Thyroid gland (tissue), 4 donors: Measurements from ENCODE around the gene FAM135A. TPM values are rescaled to one million over a fixed set of nuclear protein-coding genes. Genes with fewer than 3 reads are reported as not detected.

Experiments
- DNase-seq, 2 donors: peaks; one replicate each; pipeline ENCODE4 v3.0.0-alpha.2; 2019
- H3K27ac ChIP-seq, 3 donors: fragments of 200-600 bp; sonication (generic); 1 replicate in 2 of 3; 2 replicates in 1 of 3; pipeline ENCODE4 v1.5.1; 2016 to 2019; ENCODE audit warnings: mild to moderate bottlenecking in 1 of 3, moderate library complexity in 1 of 3
- H3K27me3 ChIP-seq: fragments of 200-600 bp; sonication (generic); one replicate; pipeline ENCODE4 v1.5.1; 2019
- H3K36me3 ChIP-seq, 2 donors: fragments of 200-600 bp; sonication (generic); one replicate each; pipeline ENCODE4 v1.5.1; 2016 to 2019
- H3K4me1 ChIP-seq, 2 donors: fragments of 200-600 bp; sonication (generic); one replicate each; pipeline ENCODE4 v1.5.1; 2017 to 2019
- H3K4me3 ChIP-seq, 3 donors: fragments of 200-600 bp; sonication (generic); replicated peaks in 1 of 3; 1 replicate in 2 of 3; 2 replicates in 1 of 3; pipeline ENCODE4 v1.5.1; 2016; ENCODE audit warnings: mild to moderate bottlenecking in 1 of 3
- H3K9me3 ChIP-seq: fragments of 200-600 bp; sonication (generic); one replicate; pipeline ENCODE4 v1.5.1; 2017
- POLR2A ChIP-seq, 2 donors: fragments of 450-650 bp; IDR thresholded peaks; one replicate each; pipeline ENCODE4 v1.6.1; 2017; ENCODE audit warnings: antibody characterized with exemption in 2 of 2, mild to moderate bottlenecking in 2 of 2, moderate library complexity in 1 of 2
- WGBS, 2 donors: methylation state at CpG; one replicate each; pipeline ENCODE4 v1.1.5; 2017; 5-methylcytosine and 5-hydroxymethylcytosine counted together
- intact Hi-C: fragments of 100-400 bp; cut with DNase I; formaldehyde crosslinking; loops from one replicate; pipeline ENCODE4 v1.15.1; 2023
- total RNA-seq, 4 donors: library from RNA; depleted of rRNA; stranded (reverse); fragments of >200 nt; gene quantifications; one replicate each; pipeline ENCODE4 v1.2.3, GENCODE V29; 2016
- TF ChIP-seq, protein P1 (sequence below), 6 experiments: fragments of 200-600 bp in 3 of 6; fragments of 450-650 bp in 3 of 6; sonication (generic) in 3 of 6; IDR thresholded peaks; one replicate each; pipeline ENCODE4 v1.5.1; 2016 to 2019; ENCODE audit warnings: antibody characterized with exemption in 6 of 6, mild to moderate bottlenecking in 2 of 6, inconsistent platforms in 1 of 6, moderate library complexity in 1 of 6

Gene FAM135A
- total RNA-seq, 4 donors from 2014 or later, result 17.0 to 42.9 (median 27.3) TPM

DNA sequence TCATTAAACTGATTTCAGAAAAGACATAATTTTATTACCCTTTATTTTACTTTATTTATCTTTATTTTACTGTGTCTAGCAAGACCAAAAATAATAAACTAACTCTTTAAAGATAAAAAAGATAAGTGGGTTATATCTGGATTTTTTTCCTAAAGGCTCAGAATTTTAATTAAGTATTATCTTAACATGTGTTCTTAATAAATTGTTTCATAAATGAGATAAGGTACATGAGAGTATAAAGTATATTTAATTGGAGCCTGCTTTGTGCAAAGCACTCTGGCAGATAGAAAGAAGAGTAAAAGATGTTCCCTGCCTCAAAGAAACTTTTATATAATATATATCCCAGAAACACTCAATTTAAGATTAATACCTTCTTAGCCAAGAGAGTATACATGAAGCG is 8.7 kb upstream of the FAM135A start:
- no peak for DNase-seq
- Histone ChIP-seq H3K27ac (no peak overlapping the region), H3K9me3 (no peaks in the 10 kb centered on the region), H3K36me3 (no peaks in the 10 kb centered on the region), H3K4me3 (no peak overlapping the region), H3K27me3 (no peaks in the 10 kb centered on the region), H3K4me1 (no peaks in the 10 kb centered on the region)
- 89 to 91% methylated on average over 1 of the region's 1 CpG for WGBS, 2 donors
- no peak for TF ChIP-seq POLR2A (IDR thresholded peaks at IDR 0.05)
- TF ChIP-seq, protein P1, sequence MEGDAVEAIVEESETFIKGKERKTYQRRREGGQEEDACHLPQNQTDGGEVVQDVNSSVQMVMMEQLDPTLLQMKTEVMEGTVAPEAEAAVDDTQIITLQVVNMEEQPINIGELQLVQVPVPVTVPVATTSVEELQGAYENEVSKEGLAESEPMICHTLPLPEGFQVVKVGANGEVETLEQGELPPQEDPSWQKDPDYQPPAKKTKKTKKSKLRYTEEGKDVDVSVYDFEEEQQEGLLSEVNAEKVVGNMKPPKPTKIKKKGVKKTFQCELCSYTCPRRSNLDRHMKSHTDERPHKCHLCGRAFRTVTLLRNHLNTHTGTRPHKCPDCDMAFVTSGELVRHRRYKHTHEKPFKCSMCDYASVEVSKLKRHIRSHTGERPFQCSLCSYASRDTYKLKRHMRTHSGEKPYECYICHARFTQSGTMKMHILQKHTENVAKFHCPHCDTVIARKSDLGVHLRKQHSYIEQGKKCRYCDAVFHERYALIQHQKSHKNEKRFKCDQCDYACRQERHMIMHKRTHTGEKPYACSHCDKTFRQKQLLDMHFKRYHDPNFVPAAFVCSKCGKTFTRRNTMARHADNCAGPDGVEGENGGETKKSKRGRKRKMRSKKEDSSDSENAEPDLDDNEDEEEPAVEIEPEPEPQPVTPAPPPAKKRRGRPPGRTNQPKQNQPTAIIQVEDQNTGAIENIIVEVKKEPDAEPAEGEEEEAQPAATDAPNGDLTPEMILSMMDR (IDR thresholded peaks at IDR 0.05), result no peak
- intact Hi-C loops, result no loop called here

DNA sequence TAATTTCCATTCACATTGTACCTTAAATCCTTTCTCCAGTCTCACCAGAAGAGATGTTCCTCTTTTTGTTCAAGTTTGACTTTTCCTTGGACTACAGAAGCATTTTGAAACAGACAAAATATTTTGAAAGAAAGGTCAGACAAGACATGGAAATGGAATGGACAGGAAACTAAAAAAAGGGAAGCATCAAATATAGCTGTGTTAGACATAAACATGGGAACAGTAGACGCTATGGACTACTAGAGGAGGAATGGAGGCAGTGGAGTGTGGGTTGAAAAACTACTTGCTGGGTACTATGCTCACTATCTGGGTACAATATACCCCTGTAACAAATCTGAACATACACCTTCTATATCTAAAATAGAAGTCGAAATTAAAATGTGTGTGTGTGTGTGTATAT is 4.1 kb upstream of the FAM135A start:
- TF ChIP-seq, protein P1 (IDR thresholded peaks at IDR 0.05), result no peak
- TF ChIP-seq POLR2A (IDR thresholded peaks at IDR 0.05), result no peak
- 75 to 82% methylated on average over 2 of the region's 2 CpGs for WGBS, 2 donors
- Histone ChIP-seq H3K36me3 (no peaks in the 10 kb centered on the region), H3K4me3 (no peak overlapping the region), H3K9me3 (no peaks in the 10 kb centered on the region), H3K27ac (no peak overlapping the region), H3K27me3 (no peaks in the 10 kb centered on the region), H3K4me1 (peaks cover under 1 to 6% of the 10 kb centered on the region in 2 donors)
- no peak for DNase-seq
- intact Hi-C loops, result no loop called here

DNA sequence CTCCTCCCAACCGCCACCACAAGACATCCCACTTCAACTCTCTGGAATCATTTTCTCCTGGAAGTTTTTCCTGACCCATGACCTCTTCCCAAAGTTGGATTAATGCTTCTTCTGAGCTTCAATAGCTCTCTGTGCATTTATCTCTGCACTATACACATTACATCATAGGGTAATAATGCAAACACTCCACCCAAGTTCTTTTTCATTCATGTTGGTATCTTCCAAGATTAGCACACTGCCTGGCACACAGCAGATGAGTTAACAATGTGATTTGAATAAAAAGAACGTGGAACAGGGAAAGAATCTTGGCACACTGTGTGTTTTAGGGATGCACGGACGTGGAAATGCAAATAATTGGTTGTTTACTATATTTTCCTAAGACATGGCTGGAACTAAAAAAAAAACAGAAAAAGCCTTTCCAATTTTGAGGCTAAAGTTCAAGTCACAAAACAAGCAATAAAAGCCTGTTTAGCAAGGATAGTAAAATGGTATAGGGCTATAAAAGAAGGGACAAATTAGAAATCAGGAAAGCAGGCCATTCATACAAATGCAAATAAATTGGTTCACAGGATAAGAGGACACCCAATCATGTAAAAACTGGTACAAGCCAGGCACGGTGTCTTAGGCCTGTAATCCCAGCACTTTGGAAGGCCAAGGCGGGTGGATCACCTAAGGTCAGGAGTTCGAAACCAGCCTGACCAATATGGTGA is 1.6 kb upstream of the FAM135A start:
- H3K27ac ChIP-seq, result no peak overlapping the region
- no peak for DNase-seq
- intact Hi-C loops, result loop anchor here (10.0 kb wide), 1 partner anchor 253 kb away; the partner anchor contains the start of gene SMAP1
- TF ChIP-seq, protein P1 (IDR thresholded peaks at IDR 0.05), result no peak
- no peak for TF ChIP-seq POLR2A (IDR thresholded peaks at IDR 0.05)
- H3K9me3 ChIP-seq, result no peaks in the 10 kb centered on the region
- H3K27me3 ChIP-seq, result no peaks in the 10 kb centered on the region
- 92 to 93% methylated on average over 7 of the region's 7 CpGs for WGBS, 2 donors
- H3K36me3 ChIP-seq, result no peaks in the 10 kb centered on the region
- peaks cover 7 to 14% of the 10 kb centered on the region in 2 donors for H3K4me1 ChIP-seq
- H3K4me3 ChIP-seq, result no peak overlapping the region

DNA sequence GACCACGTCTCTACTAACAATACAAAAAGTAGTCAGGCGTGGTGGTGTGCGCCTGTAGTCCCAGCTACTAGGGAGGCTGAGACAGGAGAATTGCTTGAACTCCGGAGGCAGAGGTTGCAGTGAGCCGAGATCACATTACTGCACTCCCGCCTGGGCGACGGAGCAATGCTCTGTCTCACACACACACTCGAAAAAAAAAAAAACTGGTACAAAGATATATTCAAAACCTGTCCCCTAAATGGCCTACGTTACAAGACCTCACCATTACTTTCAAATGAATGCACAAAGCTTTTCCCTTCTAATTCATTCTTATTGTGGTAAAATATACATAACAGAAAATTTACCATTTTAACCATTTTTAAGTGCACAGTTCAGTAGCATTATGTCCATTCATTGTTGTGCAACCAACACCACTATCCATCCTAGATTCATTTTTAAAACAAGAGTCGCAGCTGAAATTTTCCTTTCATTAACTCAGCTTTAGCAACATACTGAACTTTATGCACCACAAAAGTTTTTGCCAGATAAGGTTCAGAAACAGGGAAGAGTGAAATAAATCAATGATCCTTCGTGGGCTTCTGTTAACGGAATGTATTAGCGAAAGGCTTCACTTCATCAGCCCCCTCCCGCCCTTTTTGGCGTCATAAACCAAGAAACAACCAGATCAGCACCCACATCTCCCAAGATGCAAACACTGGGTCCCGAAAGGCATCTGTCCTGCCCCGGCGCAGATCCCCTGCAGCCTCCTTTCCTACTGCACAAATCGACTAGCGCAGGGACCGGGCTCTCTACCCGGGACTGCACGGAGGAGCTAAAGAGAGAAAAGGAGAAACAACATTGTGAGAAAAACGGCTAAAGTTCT is 825 bp upstream of the FAM135A start:
- Histone ChIP-seq H3K36me3 (no peaks in the 10 kb centered on the region), H3K4me1 (peaks cover 7 to 14% of the 10 kb centered on the region in 2 donors), H3K27ac (peak overlapping the region in 2 of 3 donors; percentile 63 to 86), H3K27me3 (no peaks in the 10 kb centered on the region), H3K4me3 (peak overlapping the region; percentile 79 to 89 (median 79)), H3K9me3 (no peaks in the 10 kb centered on the region)
- DNase-seq, result peak in 1 of 2 donors; percentile 8
- intact Hi-C loops, result loop anchor here (10.0 kb wide), 1 partner anchor 252 kb away; the partner anchor contains the start of gene SMAP1
- no peak for TF ChIP-seq POLR2A (IDR thresholded peaks at IDR 0.05)
- WGBS, 2 donors, result 41 to 42% methylated on average over 25 of the region's 25 CpGs

DNA sequence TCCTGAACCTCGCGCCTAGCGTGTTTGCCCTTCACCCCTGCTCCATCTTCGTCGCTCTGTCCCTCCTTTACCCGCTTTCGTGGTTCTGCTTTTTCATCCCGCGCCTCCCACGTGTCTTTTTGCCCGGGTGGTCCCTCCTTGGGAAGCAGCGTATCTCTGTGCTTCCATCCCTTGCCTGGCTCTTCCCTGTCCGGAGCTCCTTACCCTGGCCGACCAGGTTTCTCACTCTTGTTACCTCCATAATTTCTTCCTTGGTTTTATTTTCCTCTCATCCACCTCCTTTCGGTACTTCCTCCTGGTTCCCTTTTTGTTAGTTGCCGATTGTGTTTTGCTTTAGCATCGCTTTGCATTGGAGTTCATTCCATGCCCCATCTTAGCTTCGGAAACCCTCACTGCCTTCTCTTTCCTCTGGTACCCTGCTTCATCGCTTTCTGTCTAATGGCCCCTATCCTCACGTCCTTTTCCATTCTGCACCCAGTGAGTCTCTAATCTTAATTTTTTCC is 735 bp downstream of the FAM135A start:
- WGBS, 2 donors, result 2 to 3% methylated on average over 20 of the region's 20 CpGs
- H3K36me3 ChIP-seq, result no peaks in the 10 kb centered on the region
- DNase-seq, result no peak
- H3K27ac ChIP-seq, result peak overlapping the region in 2 of 3 donors; percentile 63 to 86
- H3K27me3 ChIP-seq, result no peaks in the 10 kb centered on the region
- H3K4me1 ChIP-seq, result peaks cover 7 to 14% of the 10 kb centered on the region in 2 donors
- TF ChIP-seq POLR2A (IDR thresholded peaks at IDR 0.05), result no peak
- TF ChIP-seq, protein P1 (IDR thresholded peaks at IDR 0.05), result no peak
- H3K4me3 ChIP-seq, result peak overlapping the region; percentile 72 to 91 (median 89)
- no peaks in the 10 kb centered on the region for H3K9me3 ChIP-seq
- intact Hi-C loops, result loop anchor here (10.0 kb wide), 1 partner anchor 251 kb away; the partner anchor contains the start of gene SMAP1
